Panc1 (cell line): ENCODE measurements around the gene DUSP8. TPM values are rescaled to one million over a fixed set of nuclear protein-coding genes. Genes with fewer than 3 reads are reported as not detected.

ENCODE experiments used
- ATAC-seq: fragments of 200-7000 bp; cut with Tn5 transposase; 2 replicates; pipeline ENCODE4 v1.9.1; 2020; ENCODE audit warnings: mild to moderate bottlenecking, moderate library complexity
- BruUV-seq: library from RNA; stranded (reverse); fragments of 400-500 nt; replicated peaks from 2 replicates; lab custom pipeline; 2021; lab: Mats Ljungman, UMichigan
- CTCF ChIA-PET: fragments of 300-600 bp; sonication (Branson Sonifier 250); formaldehyde crosslinking; loops from one replicate; lab custom pipeline; 2022; ENCODE audit warnings: antibody characterized with exemption; lab: Charles Lee
- POLR2A ChIA-PET: fragments of 300-600 bp; sonication (Branson Sonifier 250); formaldehyde crosslinking; loops from one replicate; lab custom pipeline; 2022; ENCODE audit warnings: antibody characterized with exemption; lab: Charles Lee
- DNase-seq: peaks from one replicate; pipeline ENCODE4 v3.0.0-alpha.2; 2010; ENCODE audit warnings: low read depth, low spot score
- H3K27ac ChIP-seq: 2 replicates; pipeline ENCODE4 v1.5.1; 2011; ENCODE audit warnings: mild to moderate bottlenecking, low read length, inconsistent platforms
- H3K27me3 ChIP-seq: fragments of 200-500 bp; sonication (Bioruptor generic); 2 replicates; pipeline ENCODE4 v1.6.0; 2014; ENCODE audit warnings: low read length, inconsistent platforms; ENCODE audit not compliant: control insufficient read depth, insufficient read depth
- H3K36me3 ChIP-seq: fragments of 200-500 bp; sonication (Bioruptor generic); 2 replicates; pipeline ENCODE4 v1.5.1; 2014; ENCODE audit warnings: inconsistent platforms, mild to moderate bottlenecking, low read length, moderate library complexity; ENCODE audit not compliant: control insufficient read depth, insufficient read depth
- H3K4me1 ChIP-seq: 2 replicates; pipeline ENCODE4 v1.5.1; 2011; ENCODE audit warnings: inconsistent platforms, mild to moderate bottlenecking, low read length, moderate library complexity; ENCODE audit not compliant: control insufficient read depth, insufficient read depth
- H3K4me3 ChIP-seq, 2 experiments: 2 replicates each; pipeline ENCODE4 v1.5.1; 2011 to 2012; ENCODE audit warnings: low read depth in 2 of 2, low read length in 2 of 2, mild to moderate bottlenecking in 2 of 2, inconsistent platforms in 1 of 2, moderate library complexity in 1 of 2
- H3K9me3 ChIP-seq: fragments of 200-500 bp; sonication (Bioruptor generic); 2 replicates; pipeline ENCODE4 v1.5.1; 2014; ENCODE audit warnings: low read depth, mild to moderate bottlenecking, inconsistent platforms, low read length, moderate library complexity; ENCODE audit not compliant: control insufficient read depth, insufficient read depth
- POLR2AphosphoS5 ChIP-seq: IDR thresholded peaks from 2 replicates; pipeline ENCODE4 v1.6.1; 2012; ENCODE audit warnings: mild to moderate bottlenecking, low read depth, low read length, moderate library complexity
- SIN3A ChIP-seq: IDR thresholded peaks from 2 replicates; pipeline ENCODE4 v1.6.1; 2012; ENCODE audit warnings: low read depth, mild to moderate bottlenecking, low read length, moderate library complexity, borderline replicate concordance; ENCODE audit not compliant: insufficient read depth
- TCF7L2 ChIP-seq: IDR thresholded peaks from 2 replicates; pipeline ENCODE4 v1.6.1; 2011; ENCODE audit warnings: mild to moderate bottlenecking, low read depth, low read length, inconsistent platforms
- in situ Hi-C: cut with HindIII; loops from 2 replicates; pipeline ENCODE4 v1.10.0; 2016; ENCODE audit warnings: low sequenced_read_pairs, low pct_unique_long_range_greater_than_20kb
- intact Hi-C: fragments of 100-400 bp; cut with micrococcal nuclease; formaldehyde crosslinking; loops from one replicate; pipeline ENCODE4 v1.10.0; 2022; ENCODE audit not compliant: unreplicated experiment
- total RNA-seq: library from RNA; stranded (reverse); gene quantifications from one replicate; pipeline ENCODE4 v1.2.1, GENCODE V29; 2021; ENCODE audit not compliant: unreplicated experiment
- TF ChIP-seq, protein P1 (sequence below): fragments of 450-650 bp; IDR thresholded peaks from 2 replicates; pipeline ENCODE4 v1.5.1; 2017; ENCODE audit warnings: mild to moderate bottlenecking
- TF ChIP-seq, protein P2 (sequence below), 2 experiments: IDR thresholded peaks; 2 replicates each; pipeline ENCODE4 v1.6.1; 2011 to 2012; ENCODE audit warnings: low read depth in 2 of 2, control low read depth in 1 of 2, low read length in 1 of 2, mild to moderate bottlenecking in 1 of 2, moderate library complexity in 1 of 2; ENCODE audit not compliant: insufficient read depth in 1 of 2

Gene DUSP8
- total RNA-seq, 1 experiment from 2014 or later = 5.5 TPM

DNA sequence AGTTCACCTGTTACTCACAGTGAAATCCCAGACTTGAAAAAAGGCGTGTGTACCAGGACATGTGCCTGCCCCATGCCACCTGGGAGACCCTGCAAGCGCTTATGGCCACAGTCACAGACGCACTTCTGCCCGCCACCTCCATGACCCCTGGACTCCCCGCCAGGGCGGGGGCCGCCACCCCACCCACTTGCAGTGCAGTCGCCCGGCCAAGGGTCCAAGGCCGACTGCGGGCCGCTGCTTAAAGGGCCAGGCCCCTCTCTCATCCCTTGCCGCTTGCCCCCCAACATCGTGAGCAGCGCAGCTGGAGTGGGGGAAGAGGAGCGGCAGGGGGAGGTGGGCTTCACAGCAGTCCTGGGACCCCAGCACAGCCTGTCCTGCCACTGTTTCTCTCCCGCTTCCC lies 10.8 kb downstream of the DUSP8 start:
- H3K9me3 ChIP-seq = no peaks in the 10 kb centered on the region
- H3K4me3 ChIP-seq = no peak overlapping the region
- no peak for TF ChIP-seq TCF7L2
- TF ChIP-seq, protein P1, sequence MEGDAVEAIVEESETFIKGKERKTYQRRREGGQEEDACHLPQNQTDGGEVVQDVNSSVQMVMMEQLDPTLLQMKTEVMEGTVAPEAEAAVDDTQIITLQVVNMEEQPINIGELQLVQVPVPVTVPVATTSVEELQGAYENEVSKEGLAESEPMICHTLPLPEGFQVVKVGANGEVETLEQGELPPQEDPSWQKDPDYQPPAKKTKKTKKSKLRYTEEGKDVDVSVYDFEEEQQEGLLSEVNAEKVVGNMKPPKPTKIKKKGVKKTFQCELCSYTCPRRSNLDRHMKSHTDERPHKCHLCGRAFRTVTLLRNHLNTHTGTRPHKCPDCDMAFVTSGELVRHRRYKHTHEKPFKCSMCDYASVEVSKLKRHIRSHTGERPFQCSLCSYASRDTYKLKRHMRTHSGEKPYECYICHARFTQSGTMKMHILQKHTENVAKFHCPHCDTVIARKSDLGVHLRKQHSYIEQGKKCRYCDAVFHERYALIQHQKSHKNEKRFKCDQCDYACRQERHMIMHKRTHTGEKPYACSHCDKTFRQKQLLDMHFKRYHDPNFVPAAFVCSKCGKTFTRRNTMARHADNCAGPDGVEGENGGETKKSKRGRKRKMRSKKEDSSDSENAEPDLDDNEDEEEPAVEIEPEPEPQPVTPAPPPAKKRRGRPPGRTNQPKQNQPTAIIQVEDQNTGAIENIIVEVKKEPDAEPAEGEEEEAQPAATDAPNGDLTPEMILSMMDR = no peak
- TF ChIP-seq, protein P2, sequence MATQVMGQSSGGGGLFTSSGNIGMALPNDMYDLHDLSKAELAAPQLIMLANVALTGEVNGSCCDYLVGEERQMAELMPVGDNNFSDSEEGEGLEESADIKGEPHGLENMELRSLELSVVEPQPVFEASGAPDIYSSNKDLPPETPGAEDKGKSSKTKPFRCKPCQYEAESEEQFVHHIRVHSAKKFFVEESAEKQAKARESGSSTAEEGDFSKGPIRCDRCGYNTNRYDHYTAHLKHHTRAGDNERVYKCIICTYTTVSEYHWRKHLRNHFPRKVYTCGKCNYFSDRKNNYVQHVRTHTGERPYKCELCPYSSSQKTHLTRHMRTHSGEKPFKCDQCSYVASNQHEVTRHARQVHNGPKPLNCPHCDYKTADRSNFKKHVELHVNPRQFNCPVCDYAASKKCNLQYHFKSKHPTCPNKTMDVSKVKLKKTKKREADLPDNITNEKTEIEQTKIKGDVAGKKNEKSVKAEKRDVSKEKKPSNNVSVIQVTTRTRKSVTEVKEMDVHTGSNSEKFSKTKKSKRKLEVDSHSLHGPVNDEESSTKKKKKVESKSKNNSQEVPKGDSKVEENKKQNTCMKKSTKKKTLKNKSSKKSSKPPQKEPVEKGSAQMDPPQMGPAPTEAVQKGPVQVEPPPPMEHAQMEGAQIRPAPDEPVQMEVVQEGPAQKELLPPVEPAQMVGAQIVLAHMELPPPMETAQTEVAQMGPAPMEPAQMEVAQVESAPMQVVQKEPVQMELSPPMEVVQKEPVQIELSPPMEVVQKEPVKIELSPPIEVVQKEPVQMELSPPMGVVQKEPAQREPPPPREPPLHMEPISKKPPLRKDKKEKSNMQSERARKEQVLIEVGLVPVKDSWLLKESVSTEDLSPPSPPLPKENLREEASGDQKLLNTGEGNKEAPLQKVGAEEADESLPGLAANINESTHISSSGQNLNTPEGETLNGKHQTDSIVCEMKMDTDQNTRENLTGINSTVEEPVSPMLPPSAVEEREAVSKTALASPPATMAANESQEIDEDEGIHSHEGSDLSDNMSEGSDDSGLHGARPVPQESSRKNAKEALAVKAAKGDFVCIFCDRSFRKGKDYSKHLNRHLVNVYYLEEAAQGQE (IDR thresholded peaks at IDR 0.05; ENCODE audit: insufficient read depth in 1 of 2, low read depth in 2 of 2, low read length in 1 of 2) = no peak
- TF ChIP-seq SIN3A = no peak
- TF ChIP-seq POLR2AphosphoS5 = no peak
- no peak for DNase-seq
- BruUV-seq = no TSS peak
- H3K4me1 ChIP-seq = peaks cover 17% of the 10 kb centered on the region
- in situ Hi-C loops (no loop called here), intact Hi-C loops (no loop called here)
- no peaks in the 10 kb centered on the region for H3K36me3 ChIP-seq
- CTCF ChIA-PET = no interaction called here
- no peaks in the 10 kb centered on the region for H3K27me3 ChIP-seq
- no peak for ATAC-seq
- POLR2A ChIA-PET = no interaction called here
- no peak overlapping the region for H3K27ac ChIP-seq

DNA sequence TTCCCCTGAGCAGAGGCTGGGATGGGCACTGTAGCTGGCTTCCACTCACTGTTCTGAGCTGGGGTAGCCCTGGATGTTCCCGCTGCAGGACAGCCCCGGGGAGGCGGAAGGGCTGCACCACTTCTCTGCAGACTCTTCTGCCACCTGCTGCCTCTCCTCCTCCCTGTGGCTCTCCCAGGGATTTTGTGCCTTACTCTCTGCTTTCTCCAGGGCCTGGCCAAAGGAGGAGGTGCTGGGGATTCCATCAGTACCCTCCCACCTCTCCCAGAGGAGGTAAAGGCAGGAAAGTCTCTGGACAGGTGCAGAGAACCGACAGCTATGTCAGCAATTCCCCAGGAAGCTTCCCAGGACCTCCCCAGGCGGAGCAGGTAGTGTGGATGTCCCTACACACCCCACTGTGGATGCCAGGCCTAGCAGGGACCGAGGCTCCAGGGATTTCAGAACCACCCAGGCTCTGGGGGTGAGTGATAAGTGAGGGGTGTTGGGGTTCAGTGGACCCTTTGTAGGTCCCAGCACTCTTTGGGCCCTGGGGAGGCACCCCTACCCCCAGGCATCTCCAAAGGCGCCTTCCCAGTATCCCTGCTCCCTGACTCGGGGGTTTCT lies 11.3 kb downstream of the DUSP8 start:
- H3K4me1 ChIP-seq = peaks cover 17% of the 10 kb centered on the region
- in situ Hi-C loops (no loop called here), intact Hi-C loops (no loop called here)
- POLR2A ChIA-PET = no interaction called here
- ATAC-seq (peak; percentile 25; the same call in 1 of the 2 replicates), DNase-seq (no peak)
- no peaks in the 10 kb centered on the region for H3K36me3 ChIP-seq
- H3K27ac ChIP-seq = no peak overlapping the region
- BruUV-seq = no TSS peak
- TF ChIP-seq TCF7L2 (no peak), SIN3A (no peak)
- no peaks in the 10 kb centered on the region for H3K27me3 ChIP-seq
- no peak overlapping the region for H3K4me3 ChIP-seq
- CTCF ChIA-PET = interaction anchor here (1.4 kb wide), 1 partner anchor 14 kb away, joined by 10 read pairs; no protein-coding TSS in a partner anchor
- no peaks in the 10 kb centered on the region for H3K9me3 ChIP-seq

DNA sequence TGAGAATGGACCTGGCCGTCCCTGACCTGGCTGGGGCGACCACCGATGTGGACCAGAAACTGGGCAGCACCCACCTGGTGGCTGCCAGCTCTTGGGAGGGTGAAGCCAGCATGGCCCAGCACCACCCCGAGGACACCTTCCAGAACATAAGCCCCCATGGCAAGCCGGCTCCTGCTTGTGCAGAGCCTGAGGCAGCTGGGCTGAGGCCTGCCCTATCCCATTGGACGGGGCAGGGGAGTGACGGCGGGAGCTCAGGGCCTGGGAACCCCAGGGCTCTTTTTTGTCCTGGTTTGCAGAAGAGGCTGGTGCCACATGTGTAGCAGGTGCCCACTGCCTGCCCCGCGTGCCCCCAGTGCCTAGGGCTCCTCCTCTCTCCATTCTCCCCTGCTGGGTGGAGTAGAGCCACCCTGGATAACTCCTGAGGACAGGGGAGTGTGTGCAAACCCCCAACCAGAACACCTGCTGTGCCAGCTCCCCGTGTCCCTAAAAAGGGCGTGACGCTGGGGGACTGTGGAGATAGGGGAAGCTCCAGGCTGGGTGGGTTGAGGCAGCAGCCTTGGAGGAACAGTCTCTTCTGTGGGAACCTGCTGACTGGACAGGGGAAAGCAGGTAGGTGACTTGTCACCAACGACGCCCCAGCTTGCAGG lies 11.9 kb downstream of the DUSP8 start:
- in situ Hi-C loops (no loop called here), intact Hi-C loops (no loop called here)
- no peaks in the 10 kb centered on the region for H3K9me3 ChIP-seq
- no peak overlapping the region for H3K4me3 ChIP-seq
- POLR2A ChIA-PET = no interaction called here
- DNase-seq (no peak), ATAC-seq (no peak)
- peaks cover 17% of the 10 kb centered on the region for H3K4me1 ChIP-seq
- no peak overlapping the region for H3K27ac ChIP-seq
- no peaks in the 10 kb centered on the region for H3K27me3 ChIP-seq
- no TSS peak for BruUV-seq
- TF ChIP-seq, protein P1 = no peak
- TF ChIP-seq, protein P2 (IDR thresholded peaks at IDR 0.05; ENCODE audit: insufficient read depth in 1 of 2, low read depth in 2 of 2, low read length in 1 of 2) = no peak
- TF ChIP-seq POLR2AphosphoS5 = no peak
- TF ChIP-seq TCF7L2 = no peak
- no peak for TF ChIP-seq SIN3A
- CTCF ChIA-PET = interaction anchor here (0.6 to 1.4 kb wide), 2 partner anchors 12 to 14 kb away, joined by 3 to 10 read pairs; partner anchors contain the start of gene DUSP8
- H3K36me3 ChIP-seq = no peaks in the 10 kb centered on the region
